ENCODE measurements around the gene ANKRD13B. TPM values are rescaled to one million over a fixed set of nuclear protein-coding genes. Genes with fewer than 3 reads are reported as not detected.

Gene ANKRD13B
- total and polyA plus RNA-seq, 2 of the 13 experiments (the other 11 are each of a cell fraction or from before 2014, with no cell fraction given): 1.7 to 1.8 TPM

- TF ChIP-seq ZBTB40 (IDR thresholded peaks at IDR 0.05): no peak
- TF ChIP-seq ZBTB40 (CRISPR knock-in tag; IDR thresholded peaks at IDR 0.05): peak; percentile 31; the same call in 1 of the 2 replicates
- TF ChIP-seq ZNF24 (IDR thresholded peaks at IDR 0.05): no peak
- TF ChIP-seq SAFB2 (CRISPR knock-in tag; IDR thresholded peaks at IDR 0.05; ENCODE audit: borderline replicate concordance, low read depth): no peak
- no peak for TF ChIP-seq ZBTB42 (CRISPR knock-in tag; IDR thresholded peaks at IDR 0.05)
- no peak for TF ChIP-seq PRDM15 (CRISPR knock-in tag; IDR thresholded peaks at IDR 0.05)
- TF ChIP-seq, protein P1, sequence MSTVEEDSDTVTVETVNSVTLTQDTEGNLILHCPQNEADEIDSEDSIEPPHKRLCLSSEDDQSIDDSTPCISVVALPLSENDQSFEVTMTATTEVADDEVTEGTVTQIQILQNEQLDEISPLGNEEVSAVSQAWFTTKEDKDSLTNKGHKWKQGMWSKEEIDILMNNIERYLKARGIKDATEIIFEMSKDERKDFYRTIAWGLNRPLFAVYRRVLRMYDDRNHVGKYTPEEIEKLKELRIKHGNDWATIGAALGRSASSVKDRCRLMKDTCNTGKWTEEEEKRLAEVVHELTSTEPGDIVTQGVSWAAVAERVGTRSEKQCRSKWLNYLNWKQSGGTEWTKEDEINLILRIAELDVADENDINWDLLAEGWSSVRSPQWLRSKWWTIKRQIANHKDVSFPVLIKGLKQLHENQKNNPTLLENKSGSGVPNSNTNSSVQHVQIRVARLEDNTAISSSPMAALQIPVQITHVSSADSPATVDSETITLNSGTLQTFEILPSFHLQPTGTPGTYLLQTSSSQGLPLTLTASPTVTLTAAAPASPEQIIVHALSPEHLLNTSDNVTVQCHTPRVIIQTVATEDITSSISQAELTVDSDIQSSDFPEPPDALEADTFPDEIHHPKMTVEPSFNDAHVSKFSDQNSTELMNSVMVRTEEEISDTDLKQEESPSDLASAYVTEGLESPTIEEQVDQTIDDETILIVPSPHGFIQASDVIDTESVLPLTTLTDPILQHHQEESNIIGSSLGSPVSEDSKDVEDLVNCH (CRISPR knock-in tag; IDR thresholded peaks at IDR 0.05): no peak
- no peak for TF ChIP-seq HHEX (CRISPR knock-in tag; IDR thresholded peaks at IDR 0.05)
- TF ChIP-seq, protein P2, sequence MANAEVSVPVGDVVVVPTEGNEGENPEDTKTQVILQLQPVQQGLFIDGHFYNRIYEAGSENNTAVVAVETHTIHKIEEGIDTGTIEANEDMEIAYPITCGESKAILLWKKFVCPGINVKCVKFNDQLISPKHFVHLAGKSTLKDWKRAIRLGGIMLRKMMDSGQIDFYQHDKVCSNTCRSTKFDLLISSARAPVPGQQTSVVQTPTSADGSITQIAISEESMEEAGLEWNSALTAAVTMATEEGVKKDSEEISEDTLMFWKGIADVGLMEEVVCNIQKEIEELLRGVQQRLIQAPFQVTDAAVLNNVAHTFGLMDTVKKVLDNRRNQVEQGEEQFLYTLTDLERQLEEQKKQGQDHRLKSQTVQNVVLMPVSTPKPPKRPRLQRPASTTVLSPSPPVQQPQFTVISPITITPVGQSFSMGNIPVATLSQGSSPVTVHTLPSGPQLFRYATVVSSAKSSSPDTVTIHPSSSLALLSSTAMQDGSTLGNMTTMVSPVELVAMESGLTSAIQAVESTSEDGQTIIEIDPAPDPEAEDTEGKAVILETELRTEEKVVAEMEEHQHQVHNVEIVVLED (CRISPR knock-in tag; IDR thresholded peaks at IDR 0.05; ENCODE audit: borderline replicate concordance): no peak
- TF ChIP-seq JUNB (CRISPR knock-in tag; IDR thresholded peaks at IDR 0.05; ENCODE audit: borderline replicate concordance): no peak
Measured at GRCh38 chr17:29591146-29591736, 1.7 kb upstream of the ANKRD13B start (continued).

Data from HepG2 (cell line).